GM08714 (cell line): ENCODE data around the gene FOXF1.
A peak's percentile ranks its signal among the peaks of the same experiment; 100 is the strongest.

Experiments used
- H3K4me3 ChIP-seq: fragments of 200-500 bp; sonication (Bioruptor generic); 2 replicates; pipeline ENCODE4 v1.5.1; 2014; ENCODE audit warnings: mild to moderate bottlenecking, low read length, inconsistent platforms
- ZNF274 ChIP-seq: IDR thresholded peaks from 2 replicates; pipeline ENCODE4 v1.6.1; 2012; ENCODE audit warnings: mild to moderate bottlenecking, low read depth, low read length

The FOXF1 gene

GRCh38 chr16:86550281-86550680, 40.0 kb downstream of the FOXF1 start:
- no peak overlapping the region for H3K4me3 ChIP-seq

GRCh38 chr16:86553356-86553755, 43.0 kb downstream of the FOXF1 start:
- no peak for TF ChIP-seq ZNF274

More at GRCh38 chr16:86550281-86550680, 40.0 kb downstream of the FOXF1 start:
- TF ChIP-seq ZNF274: no peak

GRCh38 chr16:86554599-86554916, 44.2 kb downstream of the FOXF1 start:
- TF ChIP-seq ZNF274: no peak
- peak overlapping the region; percentile 100 for H3K4me3 ChIP-seq

More at GRCh38 chr16:86553356-86553755, 43.0 kb downstream of the FOXF1 start:
- H3K4me3 ChIP-seq: no peak overlapping the region

GRCh38 chr16:86554917-86555703, 44.8 kb downstream of the FOXF1 start, which contains the start of gene MTHFSD:
Gene MTHFSD, minus strand, starts transcription at chr16:86555235. Its CDS starts 51 bp downstream, at chr16:86555184.
- TF ChIP-seq ZNF274: no peak
- H3K4me3 ChIP-seq: peak within 1 kb of the TSS; percentile 100

- H3K4me3 ChIP-seq: peak overlapping the region; percentile 100; the same call in 1 of the 2 replicates
- TF ChIP-seq ZNF274: no peak
These were observed 45.4 kb downstream of the FOXF1 start for GRCh38 chr16:86555704-86556075.

GRCh38 chr16:86556576-86556975, 46.2 kb downstream of the FOXF1 start:
- no peak for TF ChIP-seq ZNF274

GRCh38 chr16:86557587-86557986, 47.3 kb downstream of the FOXF1 start:
- TF ChIP-seq ZNF274: no peak
- no peak overlapping the region for H3K4me3 ChIP-seq

More at GRCh38 chr16:86556576-86556975, 46.2 kb downstream of the FOXF1 start:
- H3K4me3 ChIP-seq: no peak overlapping the region

GRCh38 chr16:86558355-86559193, 48.2 kb downstream of the FOXF1 start:
- TF ChIP-seq ZNF274: no peak
- H3K4me3 ChIP-seq: no peak overlapping the region

- TF ChIP-seq ZNF274: no peak
- H3K4me3 ChIP-seq: no peak overlapping the region
These were observed 49.5 kb downstream of the FOXF1 start for GRCh38 chr16:86559802-86560305.

- no peak overlapping the region for H3K4me3 ChIP-seq
- no peak for TF ChIP-seq ZNF274
These were observed 52.0 kb downstream of the FOXF1 start for GRCh38 chr16:86562356-86562755.

- no peak for TF ChIP-seq ZNF274
These were observed 53.4 kb downstream of the FOXF1 start for GRCh38 chr16:86563469-86564345.

More at GRCh38 chr16:86563469-86564345, 53.4 kb downstream of the FOXF1 start:
- H3K4me3 ChIP-seq: no peak overlapping the region
